ENCODE data around the gene HES4. TPM values are rescaled to one million over a fixed set of nuclear protein-coding genes. Genes with fewer than 3 reads are reported as not detected.

Gene HES4
- total and polyA plus RNA-seq, 2 of the 13 experiments (the other 11 are each of a cell fraction or from before 2014, with no cell fraction given), result 8.8 to 10.6 TPM

DNA sequence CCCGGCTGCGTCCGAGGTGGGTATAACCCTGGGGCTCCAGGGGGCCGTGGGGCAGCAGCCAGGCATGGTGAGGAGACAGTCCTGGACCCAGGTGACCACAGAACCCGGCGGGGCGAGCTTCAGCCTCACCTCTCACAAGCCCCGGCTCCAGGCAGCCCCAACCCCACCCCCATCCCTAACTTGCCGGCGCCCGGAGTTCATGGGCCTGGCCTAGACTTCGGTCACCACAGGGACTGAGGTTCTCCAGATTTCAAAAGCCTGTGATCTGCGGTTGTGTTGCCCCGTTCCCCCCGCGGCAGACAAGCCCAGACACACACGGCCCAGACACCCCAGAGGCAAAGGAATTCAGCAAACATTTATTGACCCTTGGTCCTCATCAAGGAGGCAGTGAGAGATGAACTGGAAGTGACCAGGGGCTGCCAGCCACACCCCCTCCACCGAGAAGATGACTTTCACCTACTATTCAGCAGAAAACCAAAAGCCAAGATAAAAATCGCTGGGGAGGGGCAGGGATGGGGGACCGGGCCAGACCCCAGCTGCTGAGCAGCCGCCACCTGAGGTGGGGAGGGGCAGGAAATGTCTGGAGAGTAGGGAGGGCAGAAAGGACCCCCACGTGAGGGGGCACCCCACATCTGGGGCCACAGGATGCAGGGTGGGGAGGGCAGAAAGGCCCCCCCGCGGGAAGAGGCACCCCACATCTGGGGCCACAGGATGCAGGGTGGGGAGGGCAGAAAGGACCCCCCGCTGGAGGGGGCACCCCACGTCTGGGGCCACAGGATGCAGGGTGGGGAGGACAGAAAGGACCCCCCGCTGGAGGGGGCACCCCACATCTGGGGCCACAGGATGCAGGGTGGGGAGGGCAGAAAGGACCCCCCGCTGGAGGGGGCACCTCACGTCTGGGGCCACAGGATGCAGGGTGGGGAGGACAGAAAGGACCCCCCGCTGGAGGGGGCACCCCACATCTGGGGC is 3.9 kb downstream of the HES4 start (continued):
- TF ChIP-seq, protein P1, sequence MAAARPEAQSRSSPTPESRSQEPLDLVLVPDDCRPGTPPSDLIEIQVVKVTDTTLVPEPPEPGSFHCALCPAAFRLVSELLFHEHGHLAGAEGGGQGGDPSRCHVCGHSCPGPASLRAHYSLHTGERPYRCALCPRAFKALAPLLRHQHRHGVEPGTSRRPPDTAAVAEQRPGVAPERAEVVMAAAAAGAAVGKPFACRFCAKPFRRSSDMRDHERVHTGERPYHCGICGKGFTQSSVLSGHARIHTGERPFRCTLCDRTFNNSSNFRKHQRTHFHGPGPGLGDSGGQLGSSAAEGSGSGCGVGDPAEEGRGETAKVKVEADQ (CRISPR knock-in tag; IDR thresholded peaks at IDR 0.05; ENCODE audit: borderline replicate concordance), result no peak
- TF ChIP-seq STAG1 (CRISPR knock-in tag; IDR thresholded peaks at IDR 0.05) (no peak), GABPA (IDR thresholded peaks at IDR 0.05; ENCODE audit: low read depth, low read length) (no peak), GABPA (CRISPR knock-in tag; IDR thresholded peaks at IDR 0.05; ENCODE audit: low read depth) (no peak), ZBTB21 (CRISPR knock-in tag; IDR thresholded peaks at IDR 0.05) (no peak), ZFP36L1 (CRISPR knock-in tag; IDR thresholded peaks at IDR 0.05) (no peak), PAWR (CRISPR knock-in tag; IDR thresholded peaks at IDR 0.05; ENCODE audit: borderline replicate concordance) (no peak), HES4 (CRISPR knock-in tag; IDR thresholded peaks at IDR 0.05; ENCODE audit: borderline replicate concordance) (no peak), ZNF556 (CRISPR knock-in tag; IDR thresholded peaks at IDR 0.05; ENCODE audit: borderline replicate concordance) (no peak), YY1 (IDR thresholded peaks at IDR 0.05; ENCODE audit: insufficient read depth, insufficient replicate concordance, low read depth, low read length) (no peak), FOXP1 (IDR thresholded peaks at IDR 0.05) (no peak), FOXP1 (CRISPR knock-in tag; IDR thresholded peaks at IDR 0.05) (no peak), ZSCAN25 (CRISPR knock-in tag; IDR thresholded peaks at IDR 0.05) (peak; percentile 46; the same call in 1 of the 2 replicates), CHD4 (IDR thresholded peaks at IDR 0.05; ENCODE audit: borderline replicate concordance, low read length) (no peak), U2AF1 (optimal IDR thresholded peaks at IDR 0.05; ENCODE audit: low read depth, low read length) (no peak), ZFYVE20 (CRISPR knock-in tag; IDR thresholded peaks at IDR 0.05; ENCODE audit: borderline replicate concordance, low read depth) (no peak)
- TF ChIP-seq, protein P2, sequence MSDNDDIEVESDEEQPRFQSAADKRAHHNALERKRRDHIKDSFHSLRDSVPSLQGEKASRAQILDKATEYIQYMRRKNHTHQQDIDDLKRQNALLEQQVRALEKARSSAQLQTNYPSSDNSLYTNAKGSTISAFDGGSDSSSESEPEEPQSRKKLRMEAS (IDR thresholded peaks at IDR 0.05), result peak; percentile 40; the same call in 1 of the 2 replicates
- TF ChIP-seq, protein P3, sequence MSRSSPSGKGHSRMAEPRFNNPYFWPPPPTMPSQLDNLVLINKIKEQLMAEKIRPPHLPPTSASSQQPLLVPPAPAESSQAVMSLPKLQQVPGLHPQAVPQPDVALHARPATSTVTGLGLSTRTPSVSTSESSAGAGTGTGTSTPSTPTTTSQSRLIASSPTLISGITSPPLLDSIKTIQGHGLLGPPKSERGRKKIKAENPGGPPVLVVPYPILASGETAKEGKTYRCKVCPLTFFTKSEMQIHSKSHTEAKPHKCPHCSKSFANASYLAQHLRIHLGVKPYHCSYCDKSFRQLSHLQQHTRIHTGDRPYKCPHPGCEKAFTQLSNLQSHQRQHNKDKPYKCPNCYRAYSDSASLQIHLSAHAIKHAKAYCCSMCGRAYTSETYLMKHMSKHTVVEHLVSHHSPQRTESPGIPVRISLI (CRISPR knock-in tag; IDR thresholded peaks at IDR 0.05; ENCODE audit: borderline replicate concordance), result no peak
- TF ChIP-seq, protein P4, sequence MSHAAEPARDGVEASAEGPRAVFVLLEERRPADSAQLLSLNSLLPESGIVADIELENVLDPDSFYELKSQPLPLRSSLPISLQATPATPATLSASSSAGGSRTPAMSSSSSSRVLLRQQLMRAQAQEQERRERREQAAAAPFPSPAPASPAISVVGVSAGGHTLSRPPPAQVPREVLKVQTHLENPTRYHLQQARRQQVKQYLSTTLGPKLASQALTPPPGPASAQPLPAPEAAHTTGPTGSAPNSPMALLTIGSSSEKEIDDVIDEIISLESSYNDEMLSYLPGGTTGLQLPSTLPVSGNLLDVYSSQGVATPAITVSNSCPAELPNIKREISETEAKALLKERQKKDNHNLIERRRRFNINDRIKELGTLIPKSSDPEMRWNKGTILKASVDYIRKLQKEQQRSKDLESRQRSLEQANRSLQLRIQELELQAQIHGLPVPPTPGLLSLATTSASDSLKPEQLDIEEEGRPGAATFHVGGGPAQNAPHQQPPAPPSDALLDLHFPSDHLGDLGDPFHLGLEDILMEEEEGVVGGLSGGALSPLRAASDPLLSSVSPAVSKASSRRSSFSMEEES (CRISPR knock-in tag; IDR thresholded peaks at IDR 0.05), result no peak
- TF ChIP-seq, protein P5, sequence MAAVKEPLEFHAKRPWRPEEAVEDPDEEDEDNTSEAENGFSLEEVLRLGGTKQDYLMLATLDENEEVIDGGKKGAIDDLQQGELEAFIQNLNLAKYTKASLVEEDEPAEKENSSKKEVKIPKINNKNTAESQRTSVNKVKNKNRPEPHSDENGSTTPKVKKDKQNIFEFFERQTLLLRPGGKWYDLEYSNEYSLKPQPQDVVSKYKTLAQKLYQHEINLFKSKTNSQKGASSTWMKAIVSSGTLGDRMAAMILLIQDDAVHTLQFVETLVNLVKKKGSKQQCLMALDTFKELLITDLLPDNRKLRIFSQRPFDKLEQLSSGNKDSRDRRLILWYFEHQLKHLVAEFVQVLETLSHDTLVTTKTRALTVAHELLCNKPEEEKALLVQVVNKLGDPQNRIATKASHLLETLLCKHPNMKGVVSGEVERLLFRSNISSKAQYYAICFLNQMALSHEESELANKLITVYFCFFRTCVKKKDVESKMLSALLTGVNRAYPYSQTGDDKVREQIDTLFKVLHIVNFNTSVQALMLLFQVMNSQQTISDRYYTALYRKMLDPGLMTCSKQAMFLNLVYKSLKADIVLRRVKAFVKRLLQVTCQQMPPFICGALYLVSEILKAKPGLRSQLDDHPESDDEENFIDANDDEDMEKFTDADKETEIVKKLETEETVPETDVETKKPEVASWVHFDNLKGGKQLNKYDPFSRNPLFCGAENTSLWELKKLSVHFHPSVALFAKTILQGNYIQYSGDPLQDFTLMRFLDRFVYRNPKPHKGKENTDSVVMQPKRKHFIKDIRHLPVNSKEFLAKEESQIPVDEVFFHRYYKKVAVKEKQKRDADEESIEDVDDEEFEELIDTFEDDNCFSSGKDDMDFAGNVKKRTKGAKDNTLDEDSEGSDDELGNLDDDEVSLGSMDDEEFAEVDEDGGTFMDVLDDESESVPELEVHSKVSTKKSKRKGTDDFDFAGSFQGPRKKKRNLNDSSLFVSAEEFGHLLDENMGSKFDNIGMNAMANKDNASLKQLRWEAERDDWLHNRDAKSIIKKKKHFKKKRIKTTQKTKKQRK (IDR thresholded peaks at IDR 0.05; ENCODE audit: low read length), result no peak

All from HepG2 (cell line).